ENCODE data around the gene FCHO2. TPM values are rescaled to one million over a fixed set of nuclear protein-coding genes. Genes with fewer than 3 reads are reported as not detected.

The FCHO2 gene
- total and polyA plus RNA-seq, 2 of the 8 experiments (the other 6 are each of a cell fraction or from before 2014, with no cell fraction given) = 4.3 to 15.7 TPM

DNA sequence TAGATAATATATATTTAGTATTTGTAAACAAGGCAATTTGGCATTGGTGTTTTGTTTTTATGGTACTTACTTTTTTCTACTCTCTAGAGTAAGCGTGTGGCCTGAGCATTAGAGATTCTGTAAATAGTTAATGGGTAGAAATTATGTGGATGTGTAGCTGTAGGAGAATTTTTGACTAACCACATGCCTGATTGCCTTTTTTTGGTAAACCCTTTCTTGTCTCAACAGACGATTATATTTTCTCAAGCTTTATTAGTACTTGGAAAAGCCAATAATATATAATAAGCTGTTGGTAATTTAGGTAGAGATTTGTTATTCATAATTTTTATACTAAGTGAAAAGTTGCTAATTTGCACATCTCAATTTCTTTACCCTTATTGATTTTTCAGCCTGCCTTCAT is 76.8 kb downstream of the FCHO2 start:
- Histone ChIP-seq H3K4me1 (replicated peaks in 1 of 4; ENCODE audit: control insufficient read depth in 3 of 4, insufficient read depth in 4 of 4, low read length in 3 of 4) (peaks cover 0 to 8% (median 7%) of the 10 kb centered on the region in 4 experiments; a peak in 4 of 7 replicates), H3K36me3 (ENCODE audit: control insufficient read depth in 2 of 4, insufficient read depth in 4 of 4, low read length in 3 of 4) (no peaks in the 10 kb centered on the region), H3K23me2 (ENCODE audit: low read depth, low read length) (no peaks in the 10 kb centered on the region), H2BK12ac (ENCODE audit: low read depth, low read length) (no peak overlapping the region), H2BK120ac (replicated peaks; ENCODE audit: low read depth, low read length) (no peak overlapping the region), H3K18ac (ENCODE audit: extremely low read depth, low read length) (no peak overlapping the region), H2BK5ac (ENCODE audit: low read depth, low read length) (no peak overlapping the region), H3K27ac (ENCODE audit: low read depth, low read length) (no peak overlapping the region), H3K27me3 (replicated peaks in 1 of 4; ENCODE audit: control insufficient read depth in 3 of 4, extremely low read depth in 1 of 4, insufficient read depth in 3 of 4, low read length in 3 of 4) (no peaks in the 10 kb centered on the region), H3K4me2 (ENCODE audit: insufficient read depth in 1 of 2, low read depth in 2 of 2, low read length in 2 of 2) (no peak overlapping the region), H3K9ac (replicated peaks in 1 of 4; ENCODE audit: extremely low read depth in 1 of 4, low read depth in 3 of 4, low read length in 3 of 4) (no peak overlapping the region), H2AFZ (ENCODE audit: low read length) (no peak overlapping the region), H3K23ac (ENCODE audit: insufficient read length) (no peak overlapping the region), H3K14ac (ENCODE audit: insufficient read length) (no peak overlapping the region), H4K8ac (ENCODE audit: extremely low read depth, insufficient read depth, low read length) (no peak overlapping the region), H3K79me2 (ENCODE audit: control insufficient read depth in 1 of 2, insufficient read depth in 2 of 2, low read length in 2 of 2) (no peaks in the 10 kb centered on the region), H4K91ac (replicated peaks; ENCODE audit: insufficient read length, low read length) (no peak overlapping the region), H3K4ac (replicated peaks; ENCODE audit: insufficient read length, low read depth, low read length) (no peak overlapping the region), H2AK5ac (ENCODE audit: low read depth, low read length) (no peak overlapping the region), H3K56ac (replicated peaks; ENCODE audit: insufficient read length, low read depth, low read length) (no peak overlapping the region), H3K79me1 (ENCODE audit: low read depth, low read length) (no peaks in the 10 kb centered on the region), H3K9me3 (ENCODE audit: insufficient read depth in 2 of 2, low read depth in 1 of 2, low read length in 1 of 2) (no peaks in the 10 kb centered on the region), H4K5ac (ENCODE audit: insufficient read length, low read depth, low read length) (no peak overlapping the region), H3K4me3 (ENCODE audit: extremely low read depth in 1 of 4, insufficient read depth in 2 of 4, low read depth in 3 of 4, low read length in 4 of 4) (no peak overlapping the region), H2BK15ac (ENCODE audit: low read length) (no peak overlapping the region), H2BK20ac (ENCODE audit: low read length) (no peak overlapping the region), H4K20me1 (replicated peaks in 1 of 2; ENCODE audit: control insufficient read depth in 1 of 2, insufficient read depth in 2 of 2, low read length in 2 of 2) (no peaks in the 10 kb centered on the region)
- FAIRE-seq (no peak), DNase-seq (ENCODE audit: low read depth in 1 of 2, low spot score in 2 of 2) (no peak)
- 90% methylated on average over 2 of the region's 2 CpGs; no CpG with 5 or more reads in 1 of the 2 experiments for WGBS, 2 experiments (ENCODE audit: extremely low coverage in 1 of 2, insufficient coverage in 1 of 2, insufficient read length in 1 of 2, insufficient replicate concordance in 2 of 2, low coverage in 1 of 2, low lambda C conversion rate in 2 of 2, missing lambda C conversion rate in 1 of 2)
- TF ChIP-seq CHD2 (IDR thresholded peaks at IDR 0.05; ENCODE audit: low read length) = no peak
- no peak for TF ChIP-seq HDAC6 (IDR thresholded peaks at IDR 0.05; ENCODE audit: low read depth, low read length)
- TF ChIP-seq TAF1 (IDR thresholded peaks at IDR 0.05; ENCODE audit: low read depth, low read length) = no peak
- TF ChIP-seq CBX5 (IDR thresholded peaks at IDR 0.05; ENCODE audit: low read depth, low read length) = no peak
- TF ChIP-seq RFX5 (IDR thresholded peaks at IDR 0.05; ENCODE audit: borderline replicate concordance, low read depth, low read length) = no peak
- no peak for TF ChIP-seq SIN3A (conservative IDR thresholded peaks at IDR 0.05 in 1 of 2, IDR thresholded peaks at IDR 0.05 in 1 of 2; ENCODE audit: low read depth in 1 of 2, low read length in 2 of 2)
- no peak for TF ChIP-seq POLR2AphosphoS5 (IDR thresholded peaks at IDR 0.05; ENCODE audit: low read depth, low read length)
- no peak for TF ChIP-seq KDM1A (IDR thresholded peaks at IDR 0.05; ENCODE audit: borderline replicate concordance, low read length)
- no peak for TF ChIP-seq JUND (IDR thresholded peaks at IDR 0.05; ENCODE audit: low read length)
- TF ChIP-seq RAD21 (IDR thresholded peaks at IDR 0.05 in 1 of 2, conservative IDR thresholded peaks at IDR 0.05 in 1 of 2; ENCODE audit: low read depth in 2 of 2, low read length in 2 of 2) = no peak
- TF ChIP-seq, protein P1, sequence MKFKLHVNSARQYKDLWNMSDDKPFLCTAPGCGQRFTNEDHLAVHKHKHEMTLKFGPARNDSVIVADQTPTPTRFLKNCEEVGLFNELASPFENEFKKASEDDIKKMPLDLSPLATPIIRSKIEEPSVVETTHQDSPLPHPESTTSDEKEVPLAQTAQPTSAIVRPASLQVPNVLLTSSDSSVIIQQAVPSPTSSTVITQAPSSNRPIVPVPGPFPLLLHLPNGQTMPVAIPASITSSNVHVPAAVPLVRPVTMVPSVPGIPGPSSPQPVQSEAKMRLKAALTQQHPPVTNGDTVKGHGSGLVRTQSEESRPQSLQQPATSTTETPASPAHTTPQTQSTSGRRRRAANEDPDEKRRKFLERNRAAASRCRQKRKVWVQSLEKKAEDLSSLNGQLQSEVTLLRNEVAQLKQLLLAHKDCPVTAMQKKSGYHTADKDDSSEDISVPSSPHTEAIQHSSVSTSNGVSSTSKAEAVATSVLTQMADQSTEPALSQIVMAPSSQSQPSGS (IDR thresholded peaks at IDR 0.05; ENCODE audit: low read length) = no peak
- ChIA-PET CTCF (ENCODE audit: partially characterized antibody) (no interaction called here), POLR2A (ENCODE audit: partially characterized antibody) (no interaction called here)
